NB4 (cell line): ENCODE measurements around the gene TSSC4.

Source experiments
- MYC ChIP-seq: IDR thresholded peaks from 2 replicates; pipeline ENCODE4 v1.6.1; 2011; ENCODE audit warnings: low read depth, low read length
- POLR2A ChIP-seq: IDR thresholded peaks from 2 replicates; pipeline ENCODE4 v1.6.1; 2011; ENCODE audit warnings: mild to moderate bottlenecking; ENCODE audit not compliant: insufficient read length; ENCODE audit errors: extremely low read depth
- TF ChIP-seq, protein P1 (sequence below): IDR thresholded peaks from one replicate; pipeline ENCODE4 v1.5.1; 2012; ENCODE audit warnings: low read depth, low read length
- TF ChIP-seq, protein P2 (sequence below): IDR thresholded peaks from 2 replicates; pipeline ENCODE4 v1.6.1; 2011; ENCODE audit warnings: low read depth, low read length

DNA sequence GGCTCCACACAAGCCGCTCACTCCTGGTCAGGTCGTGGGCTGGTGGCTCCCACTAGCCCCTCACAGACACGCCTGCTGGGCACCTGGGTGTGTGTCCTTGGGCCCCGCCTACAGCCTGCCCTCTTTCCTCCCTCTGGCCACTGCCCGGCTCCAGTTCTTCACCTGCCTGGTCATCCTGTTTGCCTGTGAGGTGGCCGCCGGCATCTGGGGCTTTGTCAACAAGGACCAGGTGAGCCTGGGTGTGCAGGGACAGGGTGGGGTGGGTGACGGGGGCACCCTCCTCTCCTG is 5.8 kb upstream of the TSSC4 start:
- TF ChIP-seq, protein P1, sequence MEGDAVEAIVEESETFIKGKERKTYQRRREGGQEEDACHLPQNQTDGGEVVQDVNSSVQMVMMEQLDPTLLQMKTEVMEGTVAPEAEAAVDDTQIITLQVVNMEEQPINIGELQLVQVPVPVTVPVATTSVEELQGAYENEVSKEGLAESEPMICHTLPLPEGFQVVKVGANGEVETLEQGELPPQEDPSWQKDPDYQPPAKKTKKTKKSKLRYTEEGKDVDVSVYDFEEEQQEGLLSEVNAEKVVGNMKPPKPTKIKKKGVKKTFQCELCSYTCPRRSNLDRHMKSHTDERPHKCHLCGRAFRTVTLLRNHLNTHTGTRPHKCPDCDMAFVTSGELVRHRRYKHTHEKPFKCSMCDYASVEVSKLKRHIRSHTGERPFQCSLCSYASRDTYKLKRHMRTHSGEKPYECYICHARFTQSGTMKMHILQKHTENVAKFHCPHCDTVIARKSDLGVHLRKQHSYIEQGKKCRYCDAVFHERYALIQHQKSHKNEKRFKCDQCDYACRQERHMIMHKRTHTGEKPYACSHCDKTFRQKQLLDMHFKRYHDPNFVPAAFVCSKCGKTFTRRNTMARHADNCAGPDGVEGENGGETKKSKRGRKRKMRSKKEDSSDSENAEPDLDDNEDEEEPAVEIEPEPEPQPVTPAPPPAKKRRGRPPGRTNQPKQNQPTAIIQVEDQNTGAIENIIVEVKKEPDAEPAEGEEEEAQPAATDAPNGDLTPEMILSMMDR = no peak
- TF ChIP-seq POLR2A = no peak
- TF ChIP-seq, protein P2, sequence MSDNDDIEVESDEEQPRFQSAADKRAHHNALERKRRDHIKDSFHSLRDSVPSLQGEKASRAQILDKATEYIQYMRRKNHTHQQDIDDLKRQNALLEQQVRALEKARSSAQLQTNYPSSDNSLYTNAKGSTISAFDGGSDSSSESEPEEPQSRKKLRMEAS = no peak
- no peak for TF ChIP-seq MYC
